Parathyroid adenoma (tissue), 2 donors: Measurements from ENCODE around the gene ZSWIM6.

Experiments used
- H2AFZ ChIP-seq: fragments of 300-600 bp; sonication (generic); one replicate; pipeline ENCODE4 v1.7.0; 2017; ENCODE audit warnings: antibody characterized with exemption, mild to moderate bottlenecking
- H3K27ac ChIP-seq: fragments of 300-600 bp; sonication (generic); one replicate; pipeline ENCODE4 v1.7.0; 2017
- H3K27me3 ChIP-seq: fragments of 300-600 bp; sonication (generic); one replicate; pipeline ENCODE4 v1.7.0; 2017; ENCODE audit warnings: low read length; ENCODE audit not compliant: control insufficient read depth, insufficient read depth
- H3K36me3 ChIP-seq: fragments of 300-600 bp; sonication (generic); one replicate; pipeline ENCODE4 v1.7.0; 2017; ENCODE audit warnings: low read length; ENCODE audit not compliant: control insufficient read depth, insufficient read depth
- H3K4me1 ChIP-seq: fragments of 300-600 bp; sonication (generic); one replicate; pipeline ENCODE4 v1.7.0; 2017; ENCODE audit warnings: control low read depth
- H3K4me2 ChIP-seq: fragments of 300-600 bp; sonication (generic); one replicate; pipeline ENCODE4 v1.7.0; 2017; ENCODE audit warnings: low read length
- H3K4me3 ChIP-seq: fragments of 300-600 bp; sonication (generic); one replicate; pipeline ENCODE4 v1.7.0; 2017; ENCODE audit warnings: low read depth, low read length
- H3K79me2 ChIP-seq: fragments of 300-600 bp; sonication (generic); one replicate; pipeline ENCODE4 v1.7.0; 2017; ENCODE audit warnings: control low read depth
- H3K9ac ChIP-seq: fragments of 300-600 bp; sonication (generic); one replicate; pipeline ENCODE4 v1.7.0; 2017; ENCODE audit warnings: mild to moderate bottlenecking
- H3K9me3 ChIP-seq: fragments of 300-600 bp; sonication (generic); one replicate; pipeline ENCODE4 v1.7.0; 2017; ENCODE audit warnings: low read length; ENCODE audit not compliant: control insufficient read depth
- TF ChIP-seq, protein P1 (sequence below): fragments of 300-600 bp; sonication (generic); IDR thresholded peaks from one replicate; pipeline ENCODE4 v1.7.0; 2017; ENCODE audit warnings: antibody characterized with exemption, mild to moderate bottlenecking
- donor health status: primary hyperparathyroidism.

The ZSWIM6 gene

DNA sequence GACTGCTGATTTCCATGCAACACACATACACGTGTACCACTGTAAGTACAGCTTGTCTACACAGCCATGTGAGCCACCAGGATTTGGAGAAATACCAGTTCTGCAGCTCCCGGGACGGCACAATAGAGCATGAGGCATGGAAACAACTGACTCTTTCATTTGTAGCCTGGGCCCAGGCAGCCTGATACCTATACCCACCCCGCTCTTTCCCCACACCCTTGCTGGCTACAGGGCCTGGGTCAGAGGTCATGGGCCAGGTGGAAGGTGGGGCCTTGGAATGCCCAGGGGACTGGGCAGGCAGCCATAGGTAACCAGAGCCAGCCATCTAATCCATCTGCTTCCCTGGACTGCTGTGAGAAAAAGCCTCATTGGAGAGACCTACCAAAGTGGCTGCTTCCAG is 39.0 kb upstream of the ZSWIM6 start:
- TF ChIP-seq, protein P1, sequence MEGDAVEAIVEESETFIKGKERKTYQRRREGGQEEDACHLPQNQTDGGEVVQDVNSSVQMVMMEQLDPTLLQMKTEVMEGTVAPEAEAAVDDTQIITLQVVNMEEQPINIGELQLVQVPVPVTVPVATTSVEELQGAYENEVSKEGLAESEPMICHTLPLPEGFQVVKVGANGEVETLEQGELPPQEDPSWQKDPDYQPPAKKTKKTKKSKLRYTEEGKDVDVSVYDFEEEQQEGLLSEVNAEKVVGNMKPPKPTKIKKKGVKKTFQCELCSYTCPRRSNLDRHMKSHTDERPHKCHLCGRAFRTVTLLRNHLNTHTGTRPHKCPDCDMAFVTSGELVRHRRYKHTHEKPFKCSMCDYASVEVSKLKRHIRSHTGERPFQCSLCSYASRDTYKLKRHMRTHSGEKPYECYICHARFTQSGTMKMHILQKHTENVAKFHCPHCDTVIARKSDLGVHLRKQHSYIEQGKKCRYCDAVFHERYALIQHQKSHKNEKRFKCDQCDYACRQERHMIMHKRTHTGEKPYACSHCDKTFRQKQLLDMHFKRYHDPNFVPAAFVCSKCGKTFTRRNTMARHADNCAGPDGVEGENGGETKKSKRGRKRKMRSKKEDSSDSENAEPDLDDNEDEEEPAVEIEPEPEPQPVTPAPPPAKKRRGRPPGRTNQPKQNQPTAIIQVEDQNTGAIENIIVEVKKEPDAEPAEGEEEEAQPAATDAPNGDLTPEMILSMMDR: no peak
- Histone ChIP-seq H2AFZ (peak overlapping the region; percentile 68), H3K27me3 (no peaks in the 10 kb centered on the region)

DNA sequence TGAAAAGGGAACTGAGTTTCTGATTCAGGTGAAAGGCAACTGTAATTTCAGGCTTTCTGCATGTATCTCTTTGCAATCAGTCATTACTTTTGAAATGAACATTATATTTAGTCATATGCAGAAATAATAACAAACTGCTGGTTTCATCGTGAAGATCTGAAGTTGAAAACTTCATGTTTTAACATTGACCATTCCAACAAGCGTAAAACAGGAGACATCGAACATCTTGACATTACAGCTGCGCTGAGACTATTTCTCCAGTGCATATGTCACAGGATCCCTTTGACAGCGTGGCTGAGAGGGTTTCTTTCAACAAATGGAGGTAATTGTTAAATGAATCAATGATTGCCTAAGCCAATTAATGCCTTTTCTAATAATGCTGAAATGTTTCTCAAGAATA is 38.2 kb upstream of the ZSWIM6 start:
- Histone ChIP-seq H3K4me3 (no peak overlapping the region), H3K9me3 (no peaks in the 10 kb centered on the region), H3K79me2 (no peaks in the 10 kb centered on the region), H3K27me3 (no peaks in the 10 kb centered on the region), H3K27ac (no peak overlapping the region), H3K9ac (no peak overlapping the region), H3K4me1 (peaks cover 7% of the 10 kb centered on the region), H2AFZ (peak overlapping the region; percentile 68), H3K4me2 (no peak overlapping the region), H3K36me3 (no peaks in the 10 kb centered on the region)
- TF ChIP-seq, protein P1: no peak

More for the DNA sequence above, 39.0 kb upstream of the ZSWIM6 start:
- no peak overlapping the region for H3K9ac ChIP-seq
- H3K27ac ChIP-seq: peak overlapping the region; percentile 52
- H3K9me3 ChIP-seq: no peaks in the 10 kb centered on the region
- peaks cover 7% of the 10 kb centered on the region for H3K4me1 ChIP-seq
- no peaks in the 10 kb centered on the region for H3K79me2 ChIP-seq
- H3K4me2 ChIP-seq: no peak overlapping the region
- H3K4me3 ChIP-seq: no peak overlapping the region
- H3K36me3 ChIP-seq: no peaks in the 10 kb centered on the region

DNA sequence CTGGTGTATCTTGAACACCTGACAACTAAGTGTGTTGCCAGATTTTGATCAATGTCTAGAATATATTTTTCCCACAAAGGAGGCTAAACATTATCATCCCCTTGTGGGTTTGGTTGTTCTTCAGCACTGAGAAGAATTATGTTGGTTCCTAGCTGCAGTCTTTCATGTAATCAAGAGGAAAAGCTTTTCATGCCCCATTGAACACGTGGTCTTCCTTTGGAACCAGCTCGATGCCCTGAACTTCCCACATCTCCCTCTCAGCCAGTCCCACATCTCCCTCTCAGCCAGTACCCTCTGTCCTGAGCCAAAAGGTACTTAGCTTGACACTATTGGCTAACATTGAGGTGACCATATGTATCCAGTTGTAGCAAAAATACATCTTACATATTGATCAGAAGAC is 36.7 kb upstream of the ZSWIM6 start:
- H3K4me3 ChIP-seq: no peak overlapping the region
- no peak overlapping the region for H2AFZ ChIP-seq
- no peak overlapping the region for H3K4me2 ChIP-seq
- no peaks in the 10 kb centered on the region for H3K27me3 ChIP-seq
- H3K9me3 ChIP-seq: no peaks in the 10 kb centered on the region
- H3K79me2 ChIP-seq: no peaks in the 10 kb centered on the region
- peaks cover 7% of the 10 kb centered on the region for H3K4me1 ChIP-seq
- H3K9ac ChIP-seq: no peak overlapping the region
- H3K36me3 ChIP-seq: no peaks in the 10 kb centered on the region
- TF ChIP-seq, protein P1: no peak
- H3K27ac ChIP-seq: no peak overlapping the region

DNA sequence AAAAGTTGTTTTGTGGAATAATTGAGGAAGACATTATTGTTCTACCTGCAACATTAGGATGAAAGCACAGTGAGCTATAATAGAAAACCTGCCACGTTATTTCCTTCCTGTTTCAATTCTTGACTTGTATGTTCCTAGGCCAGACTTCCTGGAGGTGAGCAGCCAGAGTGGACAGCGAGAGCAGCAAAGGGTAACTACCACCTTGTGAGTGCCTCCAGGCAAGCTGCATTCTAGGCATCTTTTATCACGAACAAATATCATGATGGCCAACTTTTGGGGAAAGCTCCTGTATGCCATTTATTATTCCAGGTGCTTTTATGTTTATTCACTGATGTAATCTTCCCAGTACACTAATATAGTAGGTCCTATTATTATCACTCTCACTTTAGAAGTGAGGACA is 34.0 kb upstream of the ZSWIM6 start:
- H3K79me2 ChIP-seq: no peaks in the 10 kb centered on the region
- H3K36me3 ChIP-seq: no peaks in the 10 kb centered on the region
- H3K4me2 ChIP-seq: no peak overlapping the region
- no peak overlapping the region for H3K4me3 ChIP-seq
- no peak overlapping the region for H2AFZ ChIP-seq
- no peak overlapping the region for H3K9ac ChIP-seq
- H3K9me3 ChIP-seq: no peaks in the 10 kb centered on the region
- peaks cover 7% of the 10 kb centered on the region for H3K4me1 ChIP-seq
- H3K27me3 ChIP-seq: no peaks in the 10 kb centered on the region
- H3K27ac ChIP-seq: no peak overlapping the region
- TF ChIP-seq, protein P1: no peak

DNA sequence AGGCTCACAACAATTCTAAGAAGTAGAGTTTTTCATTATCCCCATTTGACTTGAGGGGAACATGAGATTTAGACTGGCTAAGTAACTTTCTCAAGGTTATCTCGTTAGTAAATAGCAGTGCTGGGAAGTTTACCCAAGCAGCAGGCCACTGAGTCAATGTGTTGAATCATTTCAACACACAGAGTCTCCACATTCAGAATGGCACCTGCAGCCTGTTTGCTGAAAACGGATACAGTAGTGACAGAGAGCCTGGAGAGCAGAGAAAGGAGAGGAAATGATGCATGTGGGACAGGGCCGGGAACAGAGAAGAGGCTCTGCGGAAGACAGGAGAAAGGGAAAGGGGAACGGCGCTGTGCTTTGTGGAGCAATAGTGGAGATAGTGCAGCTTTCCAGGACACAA is 33.5 kb upstream of the ZSWIM6 start:
- no peak overlapping the region for H3K27ac ChIP-seq
- no peaks in the 10 kb centered on the region for H3K27me3 ChIP-seq
- H3K36me3 ChIP-seq: no peaks in the 10 kb centered on the region
- H3K4me3 ChIP-seq: no peak overlapping the region
- no peaks in the 10 kb centered on the region for H3K9me3 ChIP-seq
- H3K4me1 ChIP-seq: peaks cover 2% of the 10 kb centered on the region
- peak overlapping the region; percentile 31 for H2AFZ ChIP-seq
- no peak overlapping the region for H3K9ac ChIP-seq
- no peak overlapping the region for H3K4me2 ChIP-seq
- no peaks in the 10 kb centered on the region for H3K79me2 ChIP-seq
- TF ChIP-seq, protein P1: no peak
